Heart left ventricle (tissue), 16 donors: ENCODE data around the gene UCHL5. TPM values are rescaled to one million over a fixed set of nuclear protein-coding genes. Genes with fewer than 3 reads are reported as not detected.
A peak's percentile ranks its signal among the peaks of the same experiment; 100 is the strongest.

Source experiments
- ATAC-seq, 4 donors: fragments of 200-7000 bp; cut with Tn5 transposase; one replicate each; pipeline ENCODE4 v1.9.1; 2020 to 2022; ENCODE audit warnings: moderate library complexity in 4 of 4, mild to moderate bottlenecking in 3 of 4, moderate number of reproducible peaks in 1 of 4
- DNase-seq, 5 donors: peaks; one replicate each; pipeline ENCODE4 v3.0.0-alpha.2; 2020
- H3K27ac ChIP-seq, 12 donors: fragments of 200-600 bp; sonication (generic) in 4 of 12; one replicate each; pipeline versions ENCODE4 v1.5.0 to v1.8.0; 2016 to 2022; ENCODE audit warnings: mild to moderate bottlenecking in 2 of 12
- H3K27me3 ChIP-seq, 9 donors: fragments of 200-600 bp; sonication (generic) in 2 of 9; one replicate each; pipeline versions ENCODE4 v1.5.1 to v1.8.0; 2016 to 2022; ENCODE audit warnings: mild to moderate bottlenecking in 3 of 9
- H3K36me3 ChIP-seq, 9 donors: fragments of 200-600 bp; sonication (generic) in 2 of 9; one replicate each; pipeline versions ENCODE4 v1.5.0 to v1.8.0; 2018 to 2022; ENCODE audit warnings: mild to moderate bottlenecking in 2 of 9
- H3K4me1 ChIP-seq, 12 donors: fragments of 200-600 bp; sonication (generic) in 4 of 12; one replicate each; pipeline versions ENCODE4 v1.5.0 to v1.8.0; 2016 to 2022; ENCODE audit warnings: mild to moderate bottlenecking in 3 of 12
- H3K4me3 ChIP-seq, 12 donors: fragments of 200-600 bp; sonication (generic) in 4 of 12; one replicate each; pipeline versions ENCODE4 v1.5.0 to v1.8.0; 2017 to 2022; ENCODE audit warnings: mild to moderate bottlenecking in 9 of 12, moderate library complexity in 4 of 12
- H3K9me3 ChIP-seq, 12 donors: fragments of 200-600 bp; sonication (generic) in 4 of 12; one replicate each; pipeline versions ENCODE4 v1.5.0 to v1.8.0; 2016 to 2022; ENCODE audit warnings: mild to moderate bottlenecking in 1 of 12
- CTCF ChIP-seq, 12 donors: fragments of 200-600 bp; sonication (generic) in 4 of 12; IDR thresholded peaks; one replicate each; pipeline versions ENCODE4 v1.5.0 to v1.8.0; 2018 to 2022; ENCODE audit warnings: antibody characterized with exemption in 12 of 12, mild to moderate bottlenecking in 5 of 12
- POLR2A ChIP-seq, 2 donors: fragments of 450-650 bp; IDR thresholded peaks; one replicate each; pipeline ENCODE4 v1.6.1; 2017; ENCODE audit warnings: antibody characterized with exemption in 2 of 2, mild to moderate bottlenecking in 2 of 2, moderate library complexity in 2 of 2
- WGBS, 4 donors: extraction: QIAGEN DNeasy Blood & Tissue Kit in 2 of 4; methylation state at CpG; one replicate each; pipeline versions ENCODE4 v1.1.5 to v1.1.7; 2013 to 2018; 5-methylcytosine and 5-hydroxymethylcytosine counted together
- intact Hi-C, 10 donors: fragments of 100-400 bp; cut with DNase I; formaldehyde crosslinking; loops; one replicate each; pipeline versions ENCODE4 v1.11.1 to v1.14.2; 2022
- polyA plus RNA-seq, 2 donors: library from polyadenylated mRNA; stranded (reverse); fragments of 200-250 nt; gene quantifications; one replicate each; pipeline ENCODE4 v1.2.3, GENCODE V29; 2013
- total RNA-seq, 9 donors: library from RNA; depleted of rRNA in 2 of 9; stranded (reverse); fragments of >200 nt in 2 of 9; fragmentation: NEBNext Ultra II Directional in 3 of 9; extraction: Animal tissue kit (Norgen Biotek cat#: 25700) in 3 of 9; gene quantifications; one replicate each; pipeline versions ENCODE4 v1.1.0 to v1.2.4, GENCODE V29; 2016 to 2023
- donor health status: ischemic (EF 13 %, LVEDD 7.1; RV severe dilation, severe dysfunction).
- donor health status: healthy with polysubstance abuse.
- donor health status: DM: no; HTN: yes; CAD: no.
- donor health status: DM: no; HTN: no; CAD: no.
- donor health status: ischemic (EF 25% LVEDD 6.9; RV normal size, moderate dysfunction).
- donor health status: ischemic (EF 25% LVEDD 5.7; RV mildly dilated, moderate dysfunction).
- donor health status: healthy.
- donor health status: DM: yes; HTN: yes; CAD: no.
- donor health status: ischemic (EF 35%, LVEDD 5.7; RV mildly dilated, moderate dysfunction).
- donor health status: nonischemic (EF 11% LVEDD 7.7; RV severe dilation, severe dysfunction).
- donor health status: DM: yes; HTN: yes; CAD: no.
- donor health status: PGD.
- donor health status: ischemic (EF 29% LVEDD 5.4; RV normal size, mild dysfunction).
- donor health status: nonischemic (EF 23%, LVEDD 6.1; RV moderate dilation, normal function).

UCHL5 gene
- total and polyA plus RNA-seq, 11 donors = 21.4 to 45.3 (median 36.0) TPM

GRCh38 chr1:193014400-193014799 lies 44.8 kb downstream of the UCHL5 start:
- Histone ChIP-seq H3K27me3 (no peaks in the 10 kb centered on the region), H3K4me1 (peaks cover 0 to 9% (median 0%) of the 10 kb centered on the region in 12 donors), H3K9me3 (no peaks in the 10 kb centered on the region), H3K36me3 (peaks cover 0 to 13% (median 5%) of the 10 kb centered on the region in 9 donors), H3K27ac (peak overlapping the region in 5 of 12 donors; percentile 46 to 67 (median 63)), H3K4me3 (no peak overlapping the region)
- no peak for TF ChIP-seq POLR2A (IDR thresholded peaks at IDR 0.05)
- TF ChIP-seq CTCF (IDR thresholded peaks at IDR 0.05) = no peak
- ATAC-seq (no peak), DNase-seq (no peak)
- intact Hi-C loops = loop anchor here in 4 of 10 donors (10.0 kb wide), 3 partner anchors 210 to 410 kb away; partner anchors contain the start of gene RGS2 (in 1 of the 4)
- WGBS, 4 donors = 63 to 73% (median 65%) methylated on average over 2 of the region's 2 CpGs

GRCh38 chr1:193013707-193014106 lies 45.5 kb downstream of the UCHL5 start:
- Histone ChIP-seq H3K9me3 (no peaks in the 10 kb centered on the region), H3K4me3 (peak overlapping the region in 5 of 12 donors; percentile 4 to 18 (median 14)), H3K36me3 (peaks cover 0 to 13% (median 5%) of the 10 kb centered on the region in 9 donors), H3K4me1 (peaks cover 0 to 9% (median 0%) of the 10 kb centered on the region in 12 donors), H3K27ac (peak overlapping the region in 10 of 12 donors; percentile 9 to 67 (median 53)), H3K27me3 (no peaks in the 10 kb centered on the region)
- ATAC-seq (peak; percentile 83 to 92 (median 89)), DNase-seq (peak in 3 of 5 donors; percentile 31 to 49 (median 35))
- TF ChIP-seq POLR2A (IDR thresholded peaks at IDR 0.05) = no peak
- no peak for TF ChIP-seq CTCF (IDR thresholded peaks at IDR 0.05)
- 44 to 63% (median 54%) methylated on average over 7 of the region's 7 CpGs for WGBS, 4 donors
- intact Hi-C loops = loop anchor here in 4 of 10 donors (10.0 kb wide), 3 partner anchors 209 to 409 kb away; partner anchors contain the start of gene RGS2 (in 1 of the 4)

DNA sequence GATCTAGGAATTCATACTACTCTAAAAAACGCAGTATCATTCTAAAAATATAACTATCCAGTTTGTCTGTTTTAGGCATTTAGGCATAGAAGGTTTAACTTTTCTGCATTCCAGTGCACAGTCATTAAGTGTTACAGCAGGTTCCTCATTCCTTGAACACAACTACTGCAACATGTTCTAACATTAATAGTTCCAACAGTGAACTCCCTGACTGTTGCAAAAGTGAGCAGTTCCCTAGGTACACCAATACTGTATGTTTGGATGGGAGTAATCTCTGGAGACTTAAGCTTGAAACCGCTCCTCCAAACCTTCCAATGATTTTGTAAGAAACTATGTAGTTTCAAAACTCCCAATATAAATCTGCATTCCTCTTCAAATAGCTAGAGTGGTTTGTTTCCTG lies 46.2 kb downstream of the UCHL5 start:
- peak; percentile 50 to 75 (median 68) for ATAC-seq
- Histone ChIP-seq H3K27me3 (no peaks in the 10 kb centered on the region), H3K4me3 (no peak overlapping the region), H3K36me3 (peaks cover 0 to 13% (median 5%) of the 10 kb centered on the region in 9 donors), H3K4me1 (peaks cover 0 to 9% (median 0%) of the 10 kb centered on the region in 12 donors), H3K9me3 (no peaks in the 10 kb centered on the region), H3K27ac (peak overlapping the region in 7 of 12 donors; percentile 9 to 67 (median 61))
- TF ChIP-seq CTCF (IDR thresholded peaks at IDR 0.05) = no peak
- TF ChIP-seq POLR2A (IDR thresholded peaks at IDR 0.05) = no peak
- intact Hi-C loops = loop anchor here in 4 of 10 donors (10.0 kb wide), 3 partner anchors 208 to 408 kb away; partner anchors contain the start of gene RGS2 (in 1 of the 4)
- 61 to 69% (median 66%) methylated on average over 2 of the region's 2 CpGs for WGBS, 4 donors
- no peak for DNase-seq

- intact Hi-C loops = loop anchor here in 4 of 10 donors (10.0 kb wide), 3 partner anchors 207 to 407 kb away; partner anchors contain the start of gene RGS2 (in 1 of the 4)
- H3K36me3 ChIP-seq = peaks cover 0 to 8% (median 5%) of the 10 kb centered on the region in 9 donors
- H3K9me3 ChIP-seq = no peaks in the 10 kb centered on the region
- no peaks in the 10 kb centered on the region for H3K27me3 ChIP-seq
- 96 to 98% (median 97%) methylated on average over 1 of the region's 1 CpG for WGBS, 4 donors
- DNase-seq = no peak
- H3K4me1 ChIP-seq = peaks cover 0 to 9% (median 0%) of the 10 kb centered on the region in 12 donors
- ATAC-seq = no peak
- no peak overlapping the region for H3K4me3 ChIP-seq
- TF ChIP-seq CTCF (IDR thresholded peaks at IDR 0.05) (no peak), POLR2A (IDR thresholded peaks at IDR 0.05) (no peak)
- H3K27ac ChIP-seq = no peak overlapping the region
These were observed 47.8 kb downstream of the UCHL5 start for GRCh38 chr1:193011406-193011805.
